NCI-H2227 treated with DMSO at 0.1 percent for 48 hours (cell line): Measurements from ENCODE around the gene ABHD14A.
A peak's percentile ranks its signal among the peaks of the same experiment; 100 is the strongest.
"Not testable (repeated sequence)": the region's sequence is repeated elsewhere in the genome, so short reads cannot be mapped to it uniquely, and the experiment has no call there.

Source experiments
- DNase-seq: peaks from one replicate; lab custom pipeline; 2025; lab: John Stamatoyannopoulos, UW

ABHD14A gene

DNA sequence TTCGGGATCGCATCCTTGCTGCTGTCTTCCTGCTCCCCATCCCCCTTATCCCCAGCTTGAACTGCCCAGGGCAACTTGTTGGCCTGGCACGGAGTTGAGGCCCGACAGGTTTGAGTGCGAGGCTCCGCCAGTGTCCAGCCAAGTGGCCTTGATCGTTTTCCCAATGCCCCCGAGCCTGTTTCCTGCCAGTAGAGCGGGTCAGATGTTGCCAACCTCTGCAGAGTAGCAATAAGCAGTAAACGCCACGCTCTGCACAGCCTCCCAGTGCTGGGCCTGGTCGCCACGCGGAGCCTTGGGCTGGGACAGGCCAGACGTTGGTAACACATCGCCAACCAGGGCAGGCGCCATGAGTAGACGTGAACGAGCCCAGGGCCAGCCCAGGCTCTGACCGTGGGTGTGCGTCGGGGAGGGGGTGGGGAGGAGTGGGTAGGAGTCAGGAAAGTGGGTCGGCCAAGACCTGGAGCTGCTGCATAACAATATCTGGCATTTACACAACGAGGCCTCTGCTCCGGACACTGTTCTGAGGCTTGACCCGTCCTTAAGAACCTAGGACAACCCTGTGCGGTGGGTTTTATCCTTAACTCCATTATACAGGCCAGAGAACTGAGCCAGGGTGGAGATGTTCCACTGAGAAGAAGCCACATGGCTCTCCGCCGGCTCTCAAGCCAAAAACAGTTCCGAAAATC is 444 bp upstream of the ABHD14A start:
- DNase-seq = no peak

DNA sequence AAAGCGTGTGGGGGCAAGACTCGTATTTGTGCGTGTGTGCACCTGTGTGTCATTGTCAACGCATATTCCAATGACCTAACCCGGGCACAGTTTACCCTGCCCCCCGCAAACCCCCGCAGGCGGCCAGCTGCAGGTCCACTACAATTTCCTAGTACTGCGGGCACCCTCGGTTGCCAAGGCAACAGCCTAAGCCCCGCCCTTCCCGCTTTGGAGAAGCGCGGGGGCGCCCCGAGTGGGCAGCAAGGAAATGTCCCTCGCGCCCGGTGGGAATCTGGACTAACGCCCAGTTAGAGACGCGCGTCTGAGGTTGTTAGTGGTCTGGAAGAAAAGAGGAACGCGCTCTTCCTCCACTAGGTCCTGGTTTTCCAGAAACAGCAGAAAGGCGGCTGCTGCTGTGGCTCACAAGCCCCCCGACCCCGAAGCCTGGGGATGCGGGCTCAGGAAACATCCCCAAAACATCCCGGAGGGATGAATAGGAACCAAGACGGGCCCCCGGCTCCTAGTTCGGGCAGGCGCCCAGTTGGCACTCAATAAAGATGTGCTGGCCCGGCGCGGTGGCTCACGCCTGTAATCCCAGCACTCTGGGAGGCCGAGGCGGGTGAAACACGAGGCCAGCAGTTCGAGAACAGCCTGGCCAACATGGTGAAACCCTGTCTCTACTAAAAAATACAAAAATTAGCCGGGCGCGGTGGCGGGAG is 1.1 kb downstream of the ABHD14A start:
- DNase-seq = peak; percentile 42

DNA sequence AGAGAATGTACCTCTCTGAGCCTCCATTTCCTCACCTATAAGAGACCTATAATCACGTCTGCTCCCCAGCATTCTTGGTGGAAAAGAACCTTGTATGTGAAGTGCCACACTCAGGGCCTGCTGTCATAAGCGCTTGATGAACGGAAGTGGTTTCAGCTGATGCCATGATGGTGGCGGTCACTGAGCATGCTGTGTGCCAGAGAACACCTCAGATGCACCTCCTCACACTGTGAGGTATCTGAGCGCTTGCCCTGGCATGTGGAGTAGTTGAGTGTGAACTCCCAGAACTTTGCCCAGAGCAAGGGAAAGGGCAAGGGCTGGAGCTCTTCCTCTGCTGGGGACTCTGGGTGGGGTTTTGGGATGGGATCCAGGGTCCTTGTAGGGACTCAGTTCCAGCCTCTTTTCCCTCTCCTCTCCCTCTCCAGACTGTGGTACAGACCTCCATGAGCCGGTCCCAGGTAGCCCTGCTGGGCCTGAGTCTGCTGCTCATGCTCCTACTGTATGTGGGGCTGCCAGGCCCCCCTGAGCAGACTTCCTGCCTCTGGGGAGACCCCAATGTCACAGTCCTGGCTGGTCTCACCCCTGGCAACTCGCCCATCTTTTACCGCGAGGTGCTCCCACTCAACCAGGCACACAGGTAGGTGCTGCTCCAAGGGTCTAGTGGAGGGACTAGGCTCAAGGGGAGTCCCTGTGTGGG is 2.7 kb downstream of the ABHD14A start:
- no peak for DNase-seq

DNA sequence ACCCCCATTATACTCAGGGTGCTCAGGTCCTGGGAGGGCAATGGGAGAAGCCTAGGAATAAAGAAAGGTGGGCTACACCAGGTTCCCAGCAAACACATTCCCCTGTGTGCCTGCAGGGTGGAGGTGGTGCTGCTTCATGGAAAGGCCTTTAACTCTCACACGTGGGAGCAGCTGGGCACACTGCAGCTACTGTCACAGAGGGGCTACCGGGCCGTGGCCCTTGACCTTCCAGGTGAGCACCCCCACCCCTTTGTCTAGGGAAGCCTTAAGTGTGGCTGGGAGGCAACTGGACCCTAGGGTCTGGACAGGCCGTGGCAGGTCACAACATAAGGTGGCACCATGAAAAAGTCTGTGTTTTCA is 3.3 kb downstream of the ABHD14A start:
- no peak for DNase-seq

DNA sequence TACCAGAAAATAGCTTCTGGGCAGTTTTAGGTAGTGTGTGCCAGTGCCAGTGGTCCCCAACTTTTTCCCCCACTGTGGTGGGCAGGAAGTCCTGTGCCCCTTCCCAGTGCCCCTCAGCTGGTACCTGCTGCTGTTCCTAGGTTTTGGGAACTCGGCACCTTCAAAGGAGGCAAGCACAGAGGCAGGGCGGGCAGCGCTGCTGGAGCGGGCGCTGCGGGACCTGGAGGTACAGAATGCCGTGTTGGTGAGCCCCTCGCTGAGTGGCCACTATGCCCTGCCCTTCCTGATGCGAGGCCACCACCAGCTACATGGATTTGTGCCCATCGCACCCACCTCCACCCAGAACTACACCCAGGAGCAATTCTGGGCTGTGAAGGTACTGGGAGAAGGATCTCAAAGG is 5.4 kb downstream of the ABHD14A start:
- DNase-seq = no peak

DNA sequence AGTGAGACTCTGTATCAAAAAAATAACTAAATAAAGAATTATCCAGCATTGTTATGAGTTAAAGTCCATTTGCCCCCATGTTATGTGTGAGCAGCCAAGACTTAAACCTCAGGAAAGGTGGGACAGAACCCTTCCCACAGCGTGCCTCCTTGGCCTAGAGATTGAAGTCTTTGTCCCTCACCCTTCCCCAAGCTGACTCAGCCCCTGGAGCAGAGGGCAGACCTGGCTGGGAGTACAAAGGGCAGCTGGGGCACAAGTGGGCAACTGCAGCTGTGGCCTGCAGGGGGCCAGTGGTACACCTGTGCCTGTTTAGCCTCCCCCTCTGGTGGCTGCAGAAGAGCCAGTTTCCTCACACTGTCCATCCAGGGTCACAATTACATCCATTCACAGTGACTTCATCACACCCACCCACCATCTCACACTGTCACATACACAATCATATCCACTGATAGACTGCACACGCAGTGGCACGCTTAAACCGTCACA is 7.5 kb downstream of the ABHD14A start:
- no peak for DNase-seq

DNA sequence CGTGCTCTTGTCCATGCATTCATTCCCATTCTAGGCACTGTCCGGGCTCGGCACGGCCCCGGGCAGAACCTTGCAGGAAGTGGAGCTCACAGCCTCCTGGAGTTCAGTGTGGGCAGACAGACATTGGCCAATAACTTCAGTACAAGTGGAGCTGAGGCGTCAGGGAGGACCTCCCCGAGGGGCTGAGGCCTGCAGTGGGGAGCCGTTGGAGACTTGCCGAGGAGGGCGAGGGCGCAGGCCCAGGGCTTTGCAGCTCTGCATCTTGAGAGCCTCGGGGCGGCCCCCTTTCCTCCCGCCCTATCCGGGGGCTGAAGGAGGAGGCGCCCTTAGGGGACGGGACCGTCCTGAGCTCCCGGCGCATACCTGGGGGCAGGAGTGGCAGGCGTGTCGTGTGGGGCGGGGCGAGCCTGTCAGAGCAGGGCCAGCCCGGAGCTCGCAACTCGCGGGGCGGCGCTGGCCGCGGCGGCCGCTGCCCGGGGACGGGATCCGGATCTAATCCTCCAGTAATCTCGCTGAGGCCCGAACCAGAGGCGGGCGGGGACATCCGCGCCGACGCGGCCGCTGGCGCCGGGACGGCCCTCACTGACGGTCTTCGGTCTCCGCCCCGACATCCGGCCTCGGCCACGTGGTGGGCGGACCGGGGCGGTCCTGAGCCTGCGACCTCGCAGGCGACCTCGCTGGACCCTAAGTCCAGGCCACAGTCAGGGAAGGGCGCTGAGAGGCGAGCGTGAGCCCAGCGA is 8.1 kb downstream of the ABHD14A start, which contains the start of gene ACY1:
TSS of gene ACY1 (plus strand) at position 698 of the 740 bp plus-strand sequence. CDS start 530 bp downstream, outside the sequence.
- peak; percentile 41 for DNase-seq

DNA sequence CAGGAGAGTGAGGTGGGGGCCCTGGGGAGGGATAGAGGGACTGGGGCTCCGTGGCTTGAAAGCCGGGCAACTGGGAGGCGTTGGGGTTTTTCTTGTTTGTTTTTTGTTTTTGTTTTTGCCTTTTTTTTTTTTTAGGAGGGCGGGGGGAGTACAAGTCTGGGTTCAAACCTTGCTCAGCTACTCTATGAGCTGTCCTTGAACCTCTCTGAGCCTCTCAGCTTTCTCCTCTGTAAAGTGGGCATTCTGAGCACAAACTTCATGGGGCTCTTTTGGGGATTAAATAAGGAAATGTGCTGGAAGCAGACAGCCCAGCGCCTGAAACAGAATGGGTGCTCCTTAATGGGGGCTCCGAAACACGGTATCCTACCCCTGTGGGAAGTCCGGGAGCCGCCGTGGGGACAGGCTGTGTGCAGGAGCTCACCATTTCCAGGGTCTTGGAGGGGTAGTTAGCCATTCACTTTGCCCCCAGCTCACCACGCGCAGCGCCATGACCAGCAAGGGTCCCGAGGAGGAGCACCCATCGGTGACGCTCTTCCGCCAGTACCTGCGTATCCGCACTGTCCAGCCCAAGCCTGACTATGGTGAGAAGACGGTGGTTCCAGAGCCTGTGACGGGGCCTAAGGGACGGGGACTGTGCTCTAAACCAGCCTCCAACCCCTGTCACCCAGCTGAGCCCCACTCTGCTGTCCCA is 8.9 kb downstream of the ABHD14A start:
- DNase-seq = no peak

DNA sequence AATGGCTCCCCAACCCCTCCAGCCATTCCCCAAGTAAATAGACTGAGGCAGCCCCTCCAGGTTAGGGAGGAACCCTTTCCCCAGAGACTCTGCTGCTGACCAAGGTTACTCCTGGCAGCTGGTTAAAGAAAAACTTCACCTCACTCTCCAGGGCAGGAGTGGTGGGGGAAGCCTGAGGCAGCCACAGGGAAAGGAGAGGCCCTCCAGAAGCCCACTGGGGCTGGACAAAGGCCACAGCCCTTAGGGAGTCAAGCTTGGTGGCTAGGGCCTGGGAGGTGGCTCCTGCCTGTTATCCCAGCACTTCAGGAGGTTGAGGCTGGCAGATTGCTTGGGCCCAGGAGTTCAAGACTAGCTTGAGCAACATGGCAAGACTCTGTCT is 9.4 kb downstream of the ABHD14A start:
- DNase-seq = no peak

DNA sequence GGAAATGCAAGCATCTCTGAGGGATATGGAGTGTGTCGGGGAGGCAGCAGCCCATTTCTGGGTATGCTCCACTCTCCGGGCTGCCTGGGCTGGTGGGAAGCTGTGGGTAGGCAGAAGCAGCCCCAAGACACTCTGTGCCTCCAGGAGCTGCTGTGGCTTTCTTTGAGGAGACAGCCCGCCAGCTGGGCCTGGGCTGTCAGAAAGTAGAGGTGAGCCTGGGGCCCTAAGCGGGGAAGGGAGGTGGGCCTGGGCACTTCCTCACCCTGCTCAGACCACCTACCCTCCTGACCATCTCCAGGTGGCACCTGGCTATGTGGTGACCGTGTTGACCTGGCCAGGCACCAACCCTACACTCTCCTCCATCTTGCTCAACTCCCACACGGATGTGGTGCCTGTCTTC is 10.2 kb downstream of the ABHD14A start:
- no peak for DNase-seq

DNA sequence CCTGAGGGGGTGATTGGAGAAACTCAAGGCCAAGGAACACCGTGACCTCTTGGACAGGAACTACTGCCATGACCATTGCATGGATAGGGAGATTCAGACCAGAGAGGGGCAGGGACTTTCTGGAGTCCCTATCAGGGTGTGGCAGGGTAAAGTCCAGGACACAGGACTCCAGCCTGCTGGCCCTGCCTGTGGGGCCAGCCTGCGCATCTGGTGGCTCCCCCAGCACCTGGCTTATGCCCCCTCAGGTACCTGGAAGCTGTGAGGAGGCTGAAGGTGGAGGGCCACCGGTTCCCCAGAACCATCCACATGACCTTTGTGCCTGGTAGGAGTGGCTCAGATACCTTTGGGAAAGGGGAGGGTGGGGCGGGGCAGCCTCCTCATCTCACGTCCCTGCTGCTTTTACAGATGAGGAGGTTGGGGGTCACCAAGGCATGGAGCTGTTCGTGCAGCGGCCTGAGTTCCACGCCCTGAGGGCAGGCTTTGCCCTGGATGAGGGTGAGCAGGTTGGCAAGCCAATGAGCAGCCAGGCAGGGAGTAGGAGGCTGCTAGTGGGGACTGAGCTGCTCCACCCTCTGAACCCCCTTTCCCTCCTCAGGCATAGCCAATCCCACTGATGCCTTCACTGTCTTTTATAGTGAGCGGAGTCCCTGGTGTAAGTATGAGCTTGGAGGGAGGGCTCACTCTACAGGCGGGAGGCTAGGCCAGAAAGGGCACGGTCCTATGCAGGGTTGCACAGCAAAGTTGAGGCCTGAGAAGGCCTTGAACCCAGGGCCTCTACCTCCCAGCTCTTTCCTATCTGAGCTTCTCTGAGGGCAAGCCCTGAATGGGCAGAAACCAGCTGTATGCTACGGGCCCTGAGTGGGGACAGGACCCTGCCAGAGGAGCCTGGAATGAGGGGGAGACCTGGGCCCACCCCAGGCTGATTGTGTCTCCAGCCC is 11.4 kb downstream of the ABHD14A start:
- DNase-seq = no peak

DNA sequence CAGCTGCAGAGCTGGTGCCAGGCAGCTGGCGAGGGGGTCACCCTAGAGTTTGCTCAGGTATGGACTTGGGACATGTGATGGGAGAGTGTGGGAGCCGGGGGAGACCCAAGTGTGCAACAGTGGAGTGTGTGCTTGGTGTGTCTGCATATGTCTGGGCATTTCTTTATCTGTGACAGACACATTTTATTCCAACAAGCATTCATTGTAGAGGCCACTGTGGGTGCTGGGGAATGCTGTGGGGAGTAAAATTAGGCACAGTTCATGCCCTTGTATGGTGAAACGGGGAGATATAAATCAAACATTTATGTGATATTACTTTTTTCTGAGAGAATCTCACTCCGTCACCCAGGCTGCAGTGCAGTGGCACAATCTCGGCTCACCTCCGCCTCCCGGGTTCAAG is 12.7 kb downstream of the ABHD14A start:
- DNase-seq = no peak

DNA sequence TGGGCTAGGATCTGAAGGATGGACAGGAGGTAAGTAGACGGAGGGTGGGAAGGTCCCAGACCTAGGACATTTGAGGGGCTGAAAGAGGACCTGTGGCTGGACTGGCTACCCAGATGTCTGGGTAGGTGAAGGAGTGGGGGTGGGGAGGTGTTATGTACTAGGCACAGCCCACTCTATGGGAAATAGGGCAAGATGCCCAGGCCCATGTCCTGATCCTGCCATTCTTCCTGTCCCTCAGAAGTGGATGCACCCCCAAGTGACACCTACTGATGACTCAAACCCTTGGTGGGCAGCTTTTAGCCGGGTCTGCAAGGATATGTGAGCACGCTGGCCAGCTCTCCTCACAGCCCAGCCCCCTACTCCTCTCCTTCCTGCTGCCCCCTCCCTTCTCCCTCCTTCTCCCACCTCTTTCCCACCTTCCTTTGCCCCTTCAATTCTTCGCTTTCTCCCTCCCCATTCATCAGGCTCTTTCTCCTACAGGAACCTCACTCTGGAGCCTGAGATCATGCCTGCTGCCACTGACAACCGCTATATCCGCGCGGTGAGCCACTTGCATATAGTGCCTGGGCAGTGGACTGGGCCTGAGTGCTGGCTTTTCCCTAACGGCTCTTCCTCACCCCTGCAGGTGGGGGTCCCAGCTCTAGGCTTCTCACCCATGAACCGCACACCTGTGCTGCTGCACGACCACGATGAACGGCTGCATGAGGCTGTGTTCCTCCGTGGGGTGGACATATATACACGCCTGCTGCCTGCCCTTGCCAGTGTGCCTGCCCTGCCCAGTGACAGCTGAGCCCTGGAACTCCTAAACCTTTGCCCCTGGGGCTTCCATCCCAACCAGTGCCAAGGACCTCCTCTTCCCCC is 13.7 kb downstream of the ABHD14A start:
- DNase-seq = no peak

DNA sequence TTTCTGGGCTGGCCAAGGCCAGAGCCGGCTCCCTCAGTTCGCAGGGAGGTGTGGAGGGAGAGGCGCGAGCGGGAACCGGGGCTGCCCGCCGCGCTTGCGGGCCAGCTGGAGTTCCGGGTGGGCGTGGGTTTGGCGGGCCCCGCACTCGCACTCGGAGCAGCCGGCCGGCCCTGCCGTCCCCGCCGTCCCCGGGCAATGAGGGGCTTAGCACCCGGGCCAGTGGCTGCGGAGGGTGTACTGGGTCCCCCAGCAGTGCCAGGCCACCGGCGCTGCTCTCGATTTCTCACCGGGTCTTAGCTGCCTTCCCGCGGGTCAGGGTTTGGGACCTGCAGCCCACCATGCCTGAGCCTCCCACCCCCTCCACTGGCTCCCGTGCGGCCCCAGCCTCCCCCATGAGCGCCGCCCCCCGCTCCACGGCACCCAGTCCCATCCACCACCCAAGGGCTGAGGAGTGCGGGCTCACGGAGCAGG is 15.7 kb downstream of the ABHD14A start:
- not testable (repeated sequence) for DNase-seq

DNA sequence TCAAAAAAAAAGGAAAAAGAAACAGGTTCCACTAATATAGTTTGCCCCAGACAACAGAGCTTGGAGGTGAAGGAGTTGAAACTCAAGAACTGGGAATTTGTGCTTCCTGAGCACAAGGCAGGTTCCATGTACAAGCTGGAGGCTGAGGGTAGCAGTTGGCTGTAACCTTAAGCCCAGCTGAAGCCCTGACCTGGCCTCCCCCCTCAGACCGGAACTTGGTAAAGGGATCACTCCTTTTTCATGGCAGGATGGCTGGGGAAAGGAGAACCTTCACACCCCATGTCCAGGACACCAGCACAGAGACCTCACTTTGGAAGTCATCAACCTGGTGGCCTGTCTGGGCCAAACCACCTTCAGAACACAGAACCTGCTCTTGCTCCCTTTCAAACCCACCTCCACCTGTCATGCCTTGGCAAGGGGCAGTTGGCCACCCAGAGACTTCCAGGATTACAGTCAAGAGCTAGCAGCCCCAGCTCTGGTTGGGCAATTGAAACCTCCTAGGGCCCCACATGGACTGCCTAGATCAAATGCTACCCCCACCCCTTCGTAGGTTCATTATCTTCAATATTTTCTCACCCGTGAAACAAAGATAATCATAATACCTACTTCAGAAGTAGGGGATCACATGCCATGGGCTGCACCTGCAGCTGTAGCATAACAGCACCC is 17.3 kb downstream of the ABHD14A start:
- DNase-seq = no peak

DNA sequence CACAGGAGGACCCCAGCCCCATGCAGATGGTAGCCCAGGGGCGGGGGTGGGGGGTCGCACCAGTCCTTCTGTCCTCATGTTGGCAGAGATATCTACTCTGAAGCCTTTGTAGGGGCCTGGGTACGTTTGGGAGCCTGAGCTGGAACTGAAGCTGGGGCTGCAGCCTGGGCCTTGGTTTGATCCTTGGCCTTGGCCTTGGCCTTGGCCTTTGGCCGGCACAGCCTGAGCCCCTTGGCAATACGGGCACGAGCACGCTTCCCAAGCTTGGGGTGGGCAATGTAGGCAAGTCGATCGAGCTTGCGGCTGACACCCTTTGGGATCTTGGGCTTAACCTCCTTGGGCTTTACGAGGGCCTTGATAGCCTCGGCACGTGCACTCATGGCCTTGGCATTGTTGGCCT is 18.8 kb downstream of the ABHD14A start:
- not testable (repeated sequence) for DNase-seq

DNA sequence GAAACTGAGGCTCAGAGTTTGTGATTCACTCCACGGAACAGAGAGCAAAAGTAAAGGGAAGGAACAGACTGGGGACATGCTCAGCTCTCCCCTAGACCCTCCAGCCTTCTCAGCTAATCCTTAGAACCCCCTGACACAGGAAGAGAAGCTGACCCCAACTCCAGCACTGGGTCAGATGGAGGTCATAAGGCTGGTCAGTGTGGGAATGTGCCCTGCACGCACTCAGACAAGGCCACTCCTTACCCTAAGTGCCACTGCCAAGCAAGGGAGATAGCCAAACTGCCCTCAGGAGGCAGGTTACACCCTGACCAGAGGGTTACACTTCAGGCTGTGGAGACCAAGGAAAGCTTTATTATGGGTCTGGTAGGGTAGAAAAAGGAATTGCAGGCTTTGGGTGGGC is 19.7 kb downstream of the ABHD14A start:
- DNase-seq = no peak

DNA sequence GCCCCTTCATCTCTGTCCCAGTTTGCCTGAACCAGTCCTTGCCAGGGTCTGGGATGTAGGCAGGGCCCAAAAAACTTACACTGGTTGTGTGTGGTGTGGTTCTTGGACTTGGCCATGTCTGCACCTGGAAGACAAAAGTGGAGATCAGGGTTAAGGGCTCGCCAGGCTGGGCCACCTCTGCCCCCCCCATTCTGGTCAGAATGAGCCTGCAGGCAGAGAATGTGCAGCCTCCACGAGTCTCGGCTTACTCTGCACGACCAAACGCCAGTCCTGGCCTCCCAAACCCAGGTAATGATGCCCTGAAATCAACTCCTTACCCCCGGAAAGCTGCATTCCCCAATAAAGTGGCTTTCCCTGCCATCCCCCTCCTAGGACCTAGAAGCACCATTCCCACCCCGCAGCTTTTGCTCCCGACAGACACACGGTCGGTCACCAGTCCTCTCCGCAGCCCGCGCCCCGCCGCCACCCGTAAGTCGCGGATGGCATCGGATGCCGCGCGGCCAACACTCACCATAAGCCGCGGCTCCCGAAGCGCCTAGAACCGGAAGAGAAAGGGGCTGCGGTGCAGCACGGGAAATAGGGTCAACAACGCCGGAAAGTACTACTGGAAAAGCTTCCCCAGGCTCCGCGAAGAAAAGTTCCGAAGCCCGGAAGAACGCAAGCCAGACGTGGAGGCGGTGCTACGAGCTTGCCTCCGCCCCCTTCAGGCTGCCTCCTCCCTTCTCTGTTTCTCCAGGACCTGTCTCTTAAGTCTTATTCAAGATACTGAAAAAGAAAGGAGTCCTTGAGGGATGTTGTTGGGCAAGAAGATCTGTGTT is 20.7 kb downstream of the ABHD14A start, which contains the start of gene RPL29:
TSS of gene RPL29 (minus strand) at position 550 of the 818 bp plus-strand sequence. CDS start at position 116, 434 bp downstream.
- DNase-seq = peak; percentile 91
